Retinal pigment epithelial cell (primary cell): ENCODE results near the gene SLC25A6.

Experiments
- DNase-seq: peaks from one replicate; pipeline ENCODE4 v3.0.0-alpha.2; 2010; ENCODE audit warnings: low read depth
- H3K4me3 ChIP-seq: 2 replicates; pipeline ENCODE4 v1.5.1; 2011; ENCODE audit warnings: mild to moderate bottlenecking, low read length, control low read depth, moderate library complexity
- CTCF ChIP-seq: conservative IDR thresholded peaks from 2 replicates; pipeline ENCODE4 v1.5.1; 2011; ENCODE audit warnings: low read depth, low read length, control low read depth, inconsistent platforms

The SLC25A6 gene

GRCh38 chrX:1391707-1392375, at the start of gene SLC25A6:
SLC25A6 (minus strand) TSS chrX:1392113; CDS start chrX:1392009, 104 bp downstream.
- DNase-seq = peak; percentile 84
- H3K4me3 ChIP-seq = peak within 1 kb of the TSS; percentile 85
- TF ChIP-seq CTCF = peak; percentile 7

- H3K4me3 ChIP-seq = no peak overlapping the region
- no peak for DNase-seq
- TF ChIP-seq CTCF = no peak
Observed at GRCh38 chrX:1440506-1440905, 48.6 kb upstream of the SLC25A6 start.

GRCh38 chrX:1435241-1435895, 43.5 kb upstream of the SLC25A6 start:
- H3K4me3 ChIP-seq = no peak overlapping the region
- no peak for TF ChIP-seq CTCF
- DNase-seq = no peak

GRCh38 chrX:1434871-1435240, 42.9 kb upstream of the SLC25A6 start:
- DNase-seq = no peak
- no peak overlapping the region for H3K4me3 ChIP-seq
- no peak for TF ChIP-seq CTCF

- TF ChIP-seq CTCF = no peak
- H3K4me3 ChIP-seq = no peak overlapping the region
- no peak for DNase-seq
Observed at GRCh38 chrX:1433646-1434357, 41.9 kb upstream of the SLC25A6 start.

GRCh38 chrX:1430451-1430850, 38.5 kb upstream of the SLC25A6 start:
- DNase-seq = no peak
- no peak overlapping the region for H3K4me3 ChIP-seq
- TF ChIP-seq CTCF = no peak
